ENCODE results near the gene ZFHX3.

- TF ChIP-seq BCL6 (CRISPR knock-in tag; IDR thresholded peaks at IDR 0.05) = no peak
- TF ChIP-seq CHD2 (IDR thresholded peaks at IDR 0.05; ENCODE audit: low read depth, low read length) = no peak
- TF ChIP-seq NFIC (IDR thresholded peaks at IDR 0.05) = no peak
- TF ChIP-seq ZNF644 (tag; IDR thresholded peaks at IDR 0.05; ENCODE audit: low read depth) = no peak
- no peak for TF ChIP-seq ZNF133 (CRISPR knock-in tag; IDR thresholded peaks at IDR 0.05)
- TF ChIP-seq ZNF75A (CRISPR knock-in tag; IDR thresholded peaks at IDR 0.05) = no peak
- TF ChIP-seq, protein P1, sequence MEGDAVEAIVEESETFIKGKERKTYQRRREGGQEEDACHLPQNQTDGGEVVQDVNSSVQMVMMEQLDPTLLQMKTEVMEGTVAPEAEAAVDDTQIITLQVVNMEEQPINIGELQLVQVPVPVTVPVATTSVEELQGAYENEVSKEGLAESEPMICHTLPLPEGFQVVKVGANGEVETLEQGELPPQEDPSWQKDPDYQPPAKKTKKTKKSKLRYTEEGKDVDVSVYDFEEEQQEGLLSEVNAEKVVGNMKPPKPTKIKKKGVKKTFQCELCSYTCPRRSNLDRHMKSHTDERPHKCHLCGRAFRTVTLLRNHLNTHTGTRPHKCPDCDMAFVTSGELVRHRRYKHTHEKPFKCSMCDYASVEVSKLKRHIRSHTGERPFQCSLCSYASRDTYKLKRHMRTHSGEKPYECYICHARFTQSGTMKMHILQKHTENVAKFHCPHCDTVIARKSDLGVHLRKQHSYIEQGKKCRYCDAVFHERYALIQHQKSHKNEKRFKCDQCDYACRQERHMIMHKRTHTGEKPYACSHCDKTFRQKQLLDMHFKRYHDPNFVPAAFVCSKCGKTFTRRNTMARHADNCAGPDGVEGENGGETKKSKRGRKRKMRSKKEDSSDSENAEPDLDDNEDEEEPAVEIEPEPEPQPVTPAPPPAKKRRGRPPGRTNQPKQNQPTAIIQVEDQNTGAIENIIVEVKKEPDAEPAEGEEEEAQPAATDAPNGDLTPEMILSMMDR (IDR thresholded peaks at IDR 0.05 in 2 of 3, conservative IDR thresholded peaks at IDR 0.05 in 1 of 3; ENCODE audit: insufficient read depth in 2 of 3, low read depth in 1 of 3, low read length in 3 of 3) = no peak
These were observed 17.9 kb upstream of the ZFHX3 start for GRCh38 chr16:73065632-73066330.

Measured in K562 (cell line).